ENCODE data around the gene ABTB2. TPM values are rescaled to one million over a fixed set of nuclear protein-coding genes. Genes with fewer than 3 reads are reported as not detected.

ABTB2 gene
- total RNA-seq, 1 donor from 2014 or later, result 3.2 TPM

DNA sequence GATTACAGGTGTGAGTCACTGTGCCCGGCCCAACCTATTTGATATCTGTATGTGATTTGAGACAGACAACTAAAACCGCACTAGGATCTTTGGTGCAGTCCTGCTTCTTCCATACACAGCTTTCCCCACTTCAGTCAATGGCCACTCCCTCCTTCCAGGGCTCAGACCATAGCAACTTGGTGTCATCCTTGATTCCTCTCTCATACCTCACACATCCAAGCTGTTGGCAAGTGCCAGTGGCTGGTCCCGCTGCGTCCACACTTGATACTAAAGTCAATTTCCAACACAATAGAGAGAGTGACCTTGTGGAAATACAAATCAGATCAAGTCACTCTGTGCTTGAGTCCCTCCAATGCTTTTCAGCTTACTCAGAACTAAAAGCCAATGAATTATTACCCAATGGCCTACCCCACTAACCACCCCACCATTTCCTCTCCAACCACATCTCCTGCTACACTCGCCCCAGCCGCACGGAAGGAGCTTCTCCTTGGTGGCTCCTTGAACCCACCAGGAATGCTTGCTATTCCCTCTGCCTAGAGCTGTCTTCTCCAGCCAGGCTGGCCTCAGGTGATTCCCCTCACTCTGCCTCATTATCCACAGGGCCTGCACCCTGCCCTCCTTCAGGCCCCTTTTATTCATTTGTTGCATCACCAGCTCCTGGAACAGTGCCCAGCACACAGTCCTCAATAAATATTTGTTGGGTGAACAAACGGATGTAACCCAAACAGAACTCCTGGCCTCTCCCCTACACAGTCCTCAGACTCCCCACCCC is 12.9 kb downstream of the ABTB2 start:
- DNase-seq, result no peak
- Histone ChIP-seq H3K27ac (no peak overlapping the region), H3K4me1 (peaks cover 28% of the 10 kb centered on the region), H3K27me3 (no peaks in the 10 kb centered on the region), H3K36me3 (no peaks in the 10 kb centered on the region), H3K9me3 (no peaks in the 10 kb centered on the region), H3K4me3 (no peak overlapping the region)
- ATAC-seq, result peak; percentile 21
- TF ChIP-seq, protein P1, sequence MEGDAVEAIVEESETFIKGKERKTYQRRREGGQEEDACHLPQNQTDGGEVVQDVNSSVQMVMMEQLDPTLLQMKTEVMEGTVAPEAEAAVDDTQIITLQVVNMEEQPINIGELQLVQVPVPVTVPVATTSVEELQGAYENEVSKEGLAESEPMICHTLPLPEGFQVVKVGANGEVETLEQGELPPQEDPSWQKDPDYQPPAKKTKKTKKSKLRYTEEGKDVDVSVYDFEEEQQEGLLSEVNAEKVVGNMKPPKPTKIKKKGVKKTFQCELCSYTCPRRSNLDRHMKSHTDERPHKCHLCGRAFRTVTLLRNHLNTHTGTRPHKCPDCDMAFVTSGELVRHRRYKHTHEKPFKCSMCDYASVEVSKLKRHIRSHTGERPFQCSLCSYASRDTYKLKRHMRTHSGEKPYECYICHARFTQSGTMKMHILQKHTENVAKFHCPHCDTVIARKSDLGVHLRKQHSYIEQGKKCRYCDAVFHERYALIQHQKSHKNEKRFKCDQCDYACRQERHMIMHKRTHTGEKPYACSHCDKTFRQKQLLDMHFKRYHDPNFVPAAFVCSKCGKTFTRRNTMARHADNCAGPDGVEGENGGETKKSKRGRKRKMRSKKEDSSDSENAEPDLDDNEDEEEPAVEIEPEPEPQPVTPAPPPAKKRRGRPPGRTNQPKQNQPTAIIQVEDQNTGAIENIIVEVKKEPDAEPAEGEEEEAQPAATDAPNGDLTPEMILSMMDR (IDR thresholded peaks at IDR 0.05), result no peak
- intact Hi-C loops (cut with DNase I), result no loop called here

DNA sequence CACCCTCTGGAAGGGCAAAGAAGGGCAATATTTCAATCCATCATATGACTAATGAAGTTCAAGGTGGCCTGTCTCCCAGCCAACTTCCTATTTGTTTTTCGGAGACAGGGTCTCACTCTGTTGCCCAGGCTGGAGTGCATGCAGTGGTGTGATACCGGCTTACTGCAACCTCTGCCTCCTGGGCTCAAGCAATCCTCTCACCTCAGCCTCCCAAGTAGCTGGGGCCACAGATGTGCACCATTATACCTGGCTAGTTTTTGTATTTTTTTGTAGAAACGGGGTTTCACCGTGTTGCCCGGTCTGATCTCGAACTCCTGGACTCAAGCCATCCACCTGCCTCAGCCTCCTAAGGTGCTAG is 13.4 kb downstream of the ABTB2 start:
- no peak for DNase-seq
- Histone ChIP-seq H3K4me3 (no peak overlapping the region), H3K27me3 (no peaks in the 10 kb centered on the region), H3K9me3 (no peaks in the 10 kb centered on the region), H3K27ac (no peak overlapping the region), H3K36me3 (no peaks in the 10 kb centered on the region), H3K4me1 (peaks cover 28% of the 10 kb centered on the region)
- intact Hi-C loops (cut with DNase I), result no loop called here
- TF ChIP-seq, protein P1 (IDR thresholded peaks at IDR 0.05), result no peak
- no peak for ATAC-seq

DNA sequence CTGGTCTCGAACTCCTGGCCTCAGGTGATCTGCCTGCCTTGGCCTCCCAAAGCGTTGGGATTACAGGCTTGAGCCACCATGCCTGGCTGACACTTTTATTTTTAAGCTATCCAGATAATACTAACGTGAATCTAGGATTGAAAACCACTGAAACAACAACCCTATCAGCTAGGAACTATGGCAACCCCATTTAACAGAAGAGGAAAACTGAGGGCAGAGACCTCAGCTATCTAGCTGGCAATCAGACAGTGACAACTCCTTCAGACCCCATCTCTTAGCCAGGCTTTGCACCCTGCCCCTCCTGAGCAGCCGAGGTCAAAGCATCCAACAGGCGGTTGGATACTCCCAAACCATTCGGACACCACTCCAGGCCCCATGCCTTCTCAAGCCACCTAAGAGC is 14.1 kb downstream of the ABTB2 start:
- Histone ChIP-seq H3K9me3 (no peaks in the 10 kb centered on the region), H3K4me1 (peaks cover 28% of the 10 kb centered on the region), H3K36me3 (no peaks in the 10 kb centered on the region), H3K4me3 (no peak overlapping the region), H3K27ac (no peak overlapping the region), H3K27me3 (no peaks in the 10 kb centered on the region)
- ATAC-seq, result no peak
- TF ChIP-seq, protein P1 (IDR thresholded peaks at IDR 0.05), result no peak
- intact Hi-C loops (cut with DNase I), result no loop called here
- DNase-seq, result no peak

DNA sequence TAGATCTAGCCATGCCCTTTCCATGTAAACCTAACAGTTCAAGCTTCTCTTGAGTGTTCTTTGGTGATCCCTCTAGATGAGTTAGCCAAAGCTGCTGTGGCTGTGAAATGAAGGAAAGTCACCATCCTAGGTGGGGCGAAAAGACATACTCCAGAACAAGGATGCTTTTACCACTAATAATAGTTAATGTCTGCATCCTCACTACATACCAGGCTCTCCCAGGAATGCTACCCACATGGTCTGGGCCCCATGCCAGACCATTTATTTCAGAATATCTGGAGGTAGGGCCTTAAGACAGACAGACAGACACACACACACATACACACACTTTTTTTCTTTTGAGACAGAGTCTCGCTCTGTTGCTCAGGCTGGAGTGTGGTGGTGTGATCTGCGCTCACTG is 14.7 kb downstream of the ABTB2 start:
- Histone ChIP-seq H3K9me3 (no peaks in the 10 kb centered on the region), H3K27me3 (no peaks in the 10 kb centered on the region), H3K36me3 (no peaks in the 10 kb centered on the region), H3K4me3 (no peak overlapping the region), H3K4me1 (peaks cover 28% of the 10 kb centered on the region), H3K27ac (no peak overlapping the region)
- no peak for ATAC-seq
- TF ChIP-seq, protein P1 (IDR thresholded peaks at IDR 0.05), result no peak
- DNase-seq, result no peak
- intact Hi-C loops (cut with DNase I), result no loop called here

DNA sequence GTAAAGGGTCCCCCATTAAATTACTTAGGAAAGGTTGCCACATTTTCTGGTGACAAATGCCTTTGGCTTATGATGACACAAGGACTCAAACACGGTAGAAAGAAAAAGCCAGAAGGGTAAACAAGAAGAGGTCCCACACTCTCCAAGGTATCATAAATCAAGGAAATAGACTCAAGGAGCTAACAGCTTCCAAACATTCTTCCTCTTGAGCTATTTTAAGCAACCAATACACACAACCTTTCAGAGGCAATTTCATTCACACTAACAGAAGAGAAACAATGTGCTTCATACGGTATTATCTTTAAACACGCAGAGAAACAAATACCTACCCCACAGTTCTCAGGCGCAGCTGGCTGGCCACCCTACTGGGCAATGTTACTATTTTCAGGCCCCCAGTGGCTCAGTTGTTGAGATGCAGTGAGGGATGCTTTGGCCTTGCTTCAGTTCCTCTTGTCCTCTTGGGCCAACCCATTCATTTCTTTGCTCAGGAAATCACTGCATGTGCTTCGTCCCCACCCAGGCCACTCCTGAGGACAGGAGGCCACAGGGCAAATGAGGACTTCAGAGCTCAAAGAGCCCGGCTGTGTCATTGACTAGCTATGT is 15.8 kb downstream of the ABTB2 start:
- no peak for ATAC-seq
- no peaks in the 10 kb centered on the region for H3K36me3 ChIP-seq
- no peaks in the 10 kb centered on the region for H3K27me3 ChIP-seq
- no peak overlapping the region for H3K27ac ChIP-seq
- DNase-seq, result no peak
- H3K4me3 ChIP-seq, result no peak overlapping the region
- no peaks in the 10 kb centered on the region for H3K9me3 ChIP-seq
- TF ChIP-seq, protein P1 (IDR thresholded peaks at IDR 0.05), result no peak
- peaks cover 28% of the 10 kb centered on the region for H3K4me1 ChIP-seq
- intact Hi-C loops (cut with DNase I), result no loop called here
